ENCODE data around the gene ASL.

ASL gene

GRCh38 chr7:66142996-66143395 lies 67.4 kb downstream of the ASL start:
- DNase-seq, result no peak
- Mint-ChIP-seq H3K27me3 (ENCODE audit: low read depth, poor library complexity) (peaks cover 3% of the 10 kb centered on the region), H3K36me3 (ENCODE audit: low read depth) (peaks cover 54% of the 10 kb centered on the region), H3K4me3 (no peak overlapping the region), H3K27ac (peak overlapping the region; percentile 97), H3K4me1 (peaks cover 33% of the 10 kb centered on the region), H3K9me3 (no peaks in the 10 kb centered on the region)
- no peak for TF ChIP-seq CTCF (IDR thresholded peaks at IDR 0.05)

Measured in nephron progenitor cell (in vitro differentiated cells).